GM12878 (cell line): ENCODE results near the gene STEAP1B. TPM values are rescaled to one million over a fixed set of nuclear protein-coding genes. Genes with fewer than 3 reads are reported as not detected.

Experiments
- ASH2L ChIP-seq: fragments of 300-600, 200-600 bp; sonication (generic); IDR thresholded peaks from 2 replicates; pipeline ENCODE4 v1.6.1; 2017; ENCODE audit warnings: low read depth, mild to moderate bottlenecking, borderline replicate concordance
- CREB1 ChIP-seq: IDR thresholded peaks from 2 replicates; pipeline ENCODE4 v1.6.1; 2012; ENCODE audit warnings: low read depth, mild to moderate bottlenecking, inconsistent platforms
- CUX1 ChIP-seq: IDR thresholded peaks from 2 replicates; pipeline ENCODE4 v1.6.1; 2012; ENCODE audit warnings: improper control_type of control experiment, low read depth, low read length; ENCODE audit not compliant: insufficient replicate concordance
- E2F8 ChIP-seq: fragments of 450-650 bp; IDR thresholded peaks from 2 replicates; pipeline ENCODE4 v1.6.1; 2018; ENCODE audit warnings: mild to moderate bottlenecking, low read depth, moderate library complexity; ENCODE audit not compliant: partially characterized antibody
- LARP7 ChIP-seq: fragments of 450-650 bp; IDR thresholded peaks from 2 replicates; pipeline ENCODE4 v1.6.1; 2017; ENCODE audit warnings: mild to moderate bottlenecking
- MYB ChIP-seq: fragments of 150-350 bp; IDR thresholded peaks from 2 replicates; pipeline ENCODE4 v1.6.1; 2014; ENCODE audit warnings: mild to moderate bottlenecking, low read depth, low read length, borderline replicate concordance
- NFYB ChIP-seq: IDR thresholded peaks from 2 replicates; pipeline ENCODE4 v1.6.1; 2011; ENCODE audit warnings: low read depth, mild to moderate bottlenecking, low read length, improper control_type of control experiment, moderate library complexity; ENCODE audit not compliant: insufficient read depth
- RCOR1 ChIP-seq: conservative IDR thresholded peaks from 2 replicates; pipeline ENCODE4 v1.6.1; 2012; ENCODE audit warnings: low read depth, low read length, improper control_type of control experiment
- RELA ChIP-seq: fragments of 450-650 bp; IDR thresholded peaks from 2 replicates; pipeline ENCODE4 v1.8.0; 2014; ENCODE audit warnings: borderline replicate concordance; ENCODE audit not compliant: partially characterized antibody
- RUNX3 ChIP-seq: IDR thresholded peaks from 2 replicates; pipeline ENCODE4 v1.6.1; 2012; ENCODE audit warnings: low read length, inconsistent platforms
- SMAD1 ChIP-seq: fragments of 450-650 bp; IDR thresholded peaks from 2 replicates; pipeline ENCODE4 v1.6.1; 2018; ENCODE audit warnings: mild to moderate bottlenecking, low read depth; ENCODE audit not compliant: partially characterized antibody
- YY1 ChIP-seq: IDR thresholded peaks from 2 replicates; pipeline ENCODE4 v1.6.1; 2011; ENCODE audit warnings: low read depth, mild to moderate bottlenecking, low read length
- ZNF24 ChIP-seq: fragments of 450-650 bp; IDR thresholded peaks from 2 replicates; pipeline ENCODE4 v1.6.1; 2017; ENCODE audit warnings: antibody characterized with exemption, mild to moderate bottlenecking
- ZNF274 ChIP-seq: IDR thresholded peaks from one replicate; pipeline ENCODE4 v1.8.0; 2011; ENCODE audit not compliant: insufficient read length, insufficient read depth
- polyA plus RNA-seq, 11 experiments: library from polyadenylated mRNA; depleted of rRNA in 4 of 11; unstranded in 6 of 11; stranded (reverse) in 5 of 11; fragments of >200 nt; fragmentation: Nextera tagmentation in 4 of 11; fragmentation: Illumina TruSeq in 1 of 11; extraction: Ambion mirVana in 4 of 11; extraction: Trizol in 1 of 11; gene quantifications; 1 replicate in 1 of 11; 2 replicates in 10 of 11; pipeline versions ENCODE4 v1.2.1 to v1.2.3, GENCODE V29; 2011 to 2016; ENCODE audit warnings: inconsistent platforms in 2 of 11, missing spikeins in 2 of 11, low read depth in 1 of 11
- total RNA-seq, 4 experiments: library from RNA; depleted of rRNA in 3 of 4; stranded (reverse); fragments of >200 nt in 3 of 4; fragmentation: Illumina TruSeq in 1 of 4; extraction: Trizol in 1 of 4; gene quantifications; 2 replicates each; pipeline versions ENCODE4 v1.2.1 to v1.2.3, GENCODE V29; 2013 to 2021
- TF ChIP-seq, protein P1 (sequence below): fragments of 450-650 bp; formaldehyde crosslinking; IDR thresholded peaks from 2 replicates; pipeline ENCODE4 v1.5.0; 2022; ENCODE audit warnings: mild to moderate bottlenecking, missing genetic modification characterization
- TF ChIP-seq, protein P2 (sequence below): IDR thresholded peaks from 2 replicates; pipeline ENCODE4 v1.6.1; 2011; ENCODE audit warnings: low read depth, low read length, improper control_type of control experiment, borderline replicate concordance

STEAP1B gene
- total and polyA plus RNA-seq, 10 of the 15 experiments (the other 5 are each of a cell fraction or from before 2014, with no cell fraction given) = 0.14 TPM; not detected in 9

GRCh38 chr7:22435105-22435504, 64.9 kb downstream of the STEAP1B start (continued):
- TF ChIP-seq CUX1 (no peak), RCOR1 (no peak), NFYB (no peak), ZNF274 (no peak), CREB1 (no peak), ASH2L (no peak), E2F8 (no peak), LARP7 (no peak), ZNF24 (no peak), MYB (no peak), YY1 (no peak), RELA (no peak), SMAD1 (no peak), RUNX3 (peak; percentile 89)
- TF ChIP-seq, protein P1, sequence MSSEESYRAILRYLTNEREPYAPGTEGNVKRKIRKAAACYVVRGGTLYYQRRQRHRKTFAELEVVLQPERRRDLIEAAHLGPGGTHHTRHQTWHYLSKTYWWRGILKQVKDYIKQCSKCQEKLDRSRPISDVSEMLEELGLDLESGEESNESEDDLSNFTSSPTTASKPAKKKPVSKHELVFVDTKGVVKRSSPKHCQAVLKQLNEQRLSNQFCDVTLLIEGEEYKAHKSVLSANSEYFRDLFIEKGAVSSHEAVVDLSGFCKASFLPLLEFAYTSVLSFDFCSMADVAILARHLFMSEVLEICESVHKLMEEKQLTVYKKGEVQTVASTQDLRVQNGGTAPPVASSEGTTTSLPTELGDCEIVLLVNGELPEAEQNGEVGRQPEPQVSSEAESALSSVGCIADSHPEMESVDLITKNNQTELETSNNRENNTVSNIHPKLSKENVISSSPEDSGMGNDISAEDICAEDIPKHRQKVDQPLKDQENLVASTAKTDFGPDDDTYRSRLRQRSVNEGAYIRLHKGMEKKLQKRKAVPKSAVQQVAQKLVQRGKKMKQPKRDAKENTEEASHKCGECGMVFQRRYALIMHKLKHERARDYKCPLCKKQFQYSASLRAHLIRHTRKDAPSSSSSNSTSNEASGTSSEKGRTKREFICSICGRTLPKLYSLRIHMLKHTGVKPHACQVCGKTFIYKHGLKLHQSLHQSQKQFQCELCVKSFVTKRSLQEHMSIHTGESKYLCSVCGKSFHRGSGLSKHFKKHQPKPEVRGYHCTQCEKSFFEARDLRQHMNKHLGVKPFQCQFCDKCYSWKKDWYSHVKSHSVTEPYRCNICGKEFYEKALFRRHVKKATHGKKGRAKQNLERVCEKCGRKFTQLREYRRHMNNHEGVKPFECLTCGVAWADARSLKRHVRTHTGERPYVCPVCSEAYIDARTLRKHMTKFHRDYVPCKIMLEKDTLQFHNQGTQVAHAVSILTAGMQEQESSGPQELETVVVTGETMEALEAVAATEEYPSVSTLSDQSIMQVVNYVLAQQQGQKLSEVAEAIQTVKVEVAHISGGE = no peak
- TF ChIP-seq, protein P2, sequence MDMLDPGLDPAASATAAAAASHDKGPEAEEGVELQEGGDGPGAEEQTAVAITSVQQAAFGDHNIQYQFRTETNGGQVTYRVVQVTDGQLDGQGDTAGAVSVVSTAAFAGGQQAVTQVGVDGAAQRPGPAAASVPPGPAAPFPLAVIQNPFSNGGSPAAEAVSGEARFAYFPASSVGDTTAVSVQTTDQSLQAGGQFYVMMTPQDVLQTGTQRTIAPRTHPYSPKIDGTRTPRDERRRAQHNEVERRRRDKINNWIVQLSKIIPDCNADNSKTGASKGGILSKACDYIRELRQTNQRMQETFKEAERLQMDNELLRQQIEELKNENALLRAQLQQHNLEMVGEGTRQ = no peak
- TF ChIP-seq, all 136 proteins: peak for 18
